AG09319 (cell line): Measurements from ENCODE around the gene NPTXR.
A peak's percentile ranks its signal among the peaks of the same experiment; 100 is the strongest.

Experiments
- DNase-seq: peaks from one replicate; pipeline ENCODE4 v3.0.0-alpha.2; 2010; ENCODE audit warnings: low read depth; ENCODE audit errors: extremely low read depth
- CTCF ChIP-seq: IDR thresholded peaks from 2 replicates; pipeline ENCODE4 v1.5.1; 2011; ENCODE audit warnings: low read depth, mild to moderate bottlenecking, inconsistent platforms, low read length, moderate library complexity

Gene NPTXR

DNA sequence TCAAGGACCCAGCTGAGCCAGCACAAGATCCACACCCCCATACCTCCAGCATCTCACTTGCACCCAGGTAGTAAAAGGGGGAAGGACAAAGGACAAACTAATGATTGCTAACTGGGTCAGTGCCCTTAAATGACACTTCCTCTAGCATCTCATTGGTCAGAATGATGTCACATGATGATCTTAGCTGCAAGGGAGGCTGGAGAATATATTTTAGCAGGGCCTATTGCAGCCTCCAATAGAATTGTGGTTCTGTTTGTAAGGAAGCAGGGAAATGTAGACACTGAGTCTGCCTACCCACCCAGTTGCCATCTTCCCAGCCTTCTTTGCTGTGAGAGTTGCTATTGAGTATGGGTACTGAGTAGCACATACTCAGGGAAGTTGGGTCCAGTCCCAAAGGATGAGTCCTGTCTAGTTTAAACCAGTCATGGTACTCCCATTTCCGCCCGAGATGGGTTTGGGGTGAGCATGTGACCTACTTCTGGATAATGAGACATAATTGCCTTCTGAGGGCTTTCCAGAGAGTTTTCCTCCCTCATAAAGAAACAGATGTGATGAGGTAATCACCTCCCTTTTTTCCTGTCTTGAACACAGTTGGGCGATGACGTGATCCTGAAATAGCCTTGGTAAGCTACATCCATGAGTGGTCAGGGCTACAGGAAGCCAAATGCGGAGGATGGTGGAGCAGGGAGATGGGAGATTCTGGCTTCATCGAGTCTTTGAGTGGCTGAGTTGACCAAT is 44.4 kb downstream of the NPTXR start:
- peak; percentile 10 for DNase-seq

DNA sequence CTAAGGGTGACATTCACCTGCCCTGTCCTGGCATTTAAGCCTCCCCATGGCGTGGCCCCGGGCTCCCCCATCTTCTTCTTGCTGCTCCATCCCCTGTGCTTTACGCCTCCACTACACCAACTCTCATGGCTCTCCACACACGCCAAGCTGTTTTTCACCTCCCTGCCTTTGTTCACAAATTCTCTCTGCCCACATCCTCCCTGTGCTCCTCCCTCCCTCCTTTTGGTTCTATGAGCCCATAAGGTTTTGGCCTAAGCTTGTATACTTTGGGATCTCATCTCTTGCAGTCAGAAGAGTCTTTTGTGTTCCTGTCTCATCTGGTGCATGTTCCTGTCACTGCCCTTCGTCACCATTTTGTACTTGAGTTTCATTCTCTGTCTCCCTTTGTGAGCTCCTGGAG is 45.3 kb downstream of the NPTXR start:
- DNase-seq: no peak
- no peak for TF ChIP-seq CTCF

More for the DNA sequence above, 44.4 kb downstream of the NPTXR start:
- no peak for TF ChIP-seq CTCF

DNA sequence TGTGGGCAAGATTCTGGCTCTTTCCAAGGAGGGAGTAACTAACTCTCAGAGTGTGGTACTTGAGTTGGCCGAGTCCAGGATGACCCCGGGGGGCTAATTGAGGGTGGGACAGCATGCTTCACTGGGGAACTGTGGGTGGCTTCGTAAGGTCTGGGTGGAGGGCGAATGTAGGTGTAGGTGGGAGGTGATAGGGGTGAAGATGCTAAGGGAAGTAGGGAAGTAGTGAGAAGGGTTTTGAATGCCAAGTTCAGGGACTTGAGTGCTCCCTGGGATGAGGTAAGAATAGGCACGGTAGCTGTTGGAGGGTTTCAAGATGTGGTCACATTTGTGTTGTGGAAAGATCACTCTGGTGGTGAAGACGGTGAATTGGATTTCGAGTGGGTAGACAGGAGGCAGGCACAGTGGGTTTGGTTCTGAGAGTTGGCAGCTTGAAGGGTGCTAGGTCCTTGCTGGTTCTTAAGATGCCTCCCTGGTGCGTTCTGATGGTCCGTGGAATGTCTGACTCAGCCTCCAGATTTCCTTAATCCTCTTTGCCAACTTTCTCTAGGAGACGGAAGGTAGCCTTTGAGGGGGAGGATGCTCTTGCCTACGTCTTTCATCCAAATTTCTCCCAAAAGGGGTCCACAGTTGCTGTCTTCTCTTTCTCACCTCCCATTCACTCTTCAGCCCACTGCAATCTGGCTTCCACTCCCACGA is 47.4 kb downstream of the NPTXR start:
- no peak for TF ChIP-seq CTCF
- DNase-seq: no peak

DNA sequence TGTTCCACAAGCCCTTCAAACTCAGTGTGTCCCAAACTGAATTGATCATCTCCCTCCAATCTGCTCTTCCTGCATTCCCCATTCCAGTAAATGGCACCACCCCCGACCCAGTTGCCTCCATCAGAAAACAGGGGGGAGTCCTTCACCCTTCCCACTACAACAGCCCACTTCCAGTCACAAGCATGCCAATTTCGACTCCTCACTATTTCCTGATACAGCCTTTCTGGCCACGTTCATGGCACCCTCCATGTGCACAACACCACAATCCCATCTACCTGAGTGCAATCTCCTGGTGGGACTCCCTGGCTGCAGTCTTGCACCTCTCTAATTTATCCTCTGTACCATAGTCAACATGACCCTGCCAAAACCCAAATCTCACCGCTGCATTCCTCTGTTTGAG is 48.3 kb downstream of the NPTXR start:
- no peak for DNase-seq
- no peak for TF ChIP-seq CTCF

DNA sequence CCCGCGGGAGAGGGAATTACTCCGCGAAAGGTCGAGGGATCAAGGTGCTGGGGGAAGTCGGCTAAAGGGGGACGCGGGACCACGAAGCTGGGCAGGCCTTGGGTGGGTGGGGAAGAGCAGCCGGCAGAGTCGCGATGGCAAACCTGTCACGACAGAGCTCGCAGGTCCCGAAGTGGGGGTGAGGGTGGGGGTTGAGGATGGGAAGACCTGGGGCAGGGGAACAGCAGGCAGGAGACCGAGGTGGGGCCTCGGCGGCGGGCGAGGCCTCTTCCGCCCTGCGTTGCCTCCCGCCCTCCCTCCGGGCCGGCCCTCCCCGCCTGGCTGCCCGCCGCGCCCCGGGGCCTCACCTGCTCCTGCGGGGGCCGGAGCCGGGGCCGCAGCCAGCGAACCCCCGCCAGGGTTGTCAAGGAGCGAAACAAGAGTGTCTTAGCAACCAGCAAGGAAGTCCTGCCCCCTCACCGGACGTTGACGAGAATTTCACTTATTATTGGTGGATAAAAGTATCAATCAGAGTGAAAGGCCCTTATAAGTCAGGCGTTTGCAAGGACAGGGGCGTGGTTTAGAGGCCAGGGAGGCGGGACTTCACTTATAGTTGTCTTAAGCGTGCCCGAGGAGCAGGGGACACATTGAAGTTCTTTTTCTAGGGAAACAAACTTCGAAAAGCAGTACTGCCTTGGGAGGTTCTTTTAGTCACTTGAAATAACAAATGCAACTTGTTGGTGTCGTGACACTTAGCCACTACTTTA is 49.9 kb downstream of the NPTXR start, which contains the start of gene DNAL4:
Gene DNAL4, minus strand, starts transcription at position 423 of the 746 bp plus-strand sequence. CDS start 11,412 bp downstream, outside the sequence.
- DNase-seq: peak; percentile 98
- no peak for TF ChIP-seq CTCF

DNA sequence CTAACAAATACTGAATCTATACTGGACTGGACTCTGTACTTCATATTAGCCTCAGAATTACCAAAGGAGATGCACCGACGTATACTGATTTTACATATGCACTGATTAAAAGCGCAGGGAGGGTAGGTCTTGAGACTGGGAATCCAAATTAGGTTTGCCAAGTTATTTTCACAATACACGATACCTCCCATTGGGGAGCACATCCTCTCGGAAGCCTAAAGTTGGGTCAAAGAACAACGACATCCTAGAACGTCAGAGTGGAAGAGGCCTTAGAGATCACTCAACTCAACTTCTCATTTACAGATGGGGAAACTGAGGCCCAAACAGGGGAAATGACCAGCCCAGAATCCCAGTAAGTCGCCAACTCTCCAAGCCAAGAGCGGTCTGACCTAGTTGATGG is 50.5 kb downstream of the NPTXR start:
- no peak for TF ChIP-seq CTCF
- DNase-seq: no peak

- no peak for TF ChIP-seq CTCF
- DNase-seq: no peak
Measured at GRCh38 chr22:38792833-38793232, 51.0 kb downstream of the NPTXR start.
